HG03060 (cell line): ENCODE measurements around the gene BACE2.
"Not testable (repeated sequence)": the region's sequence is repeated elsewhere in the genome, so short reads cannot be mapped to it uniquely, and the experiment has no call there.

Source experiments
- ATAC-seq: cut with Tn5 transposase; IDR thresholded peaks from one replicate; pipeline ENCODE4 v1.9.1; 2021; ENCODE audit warnings: low read depth, moderate number of reproducible peaks; ENCODE audit not compliant: unreplicated experiment

BACE2 gene

DNA sequence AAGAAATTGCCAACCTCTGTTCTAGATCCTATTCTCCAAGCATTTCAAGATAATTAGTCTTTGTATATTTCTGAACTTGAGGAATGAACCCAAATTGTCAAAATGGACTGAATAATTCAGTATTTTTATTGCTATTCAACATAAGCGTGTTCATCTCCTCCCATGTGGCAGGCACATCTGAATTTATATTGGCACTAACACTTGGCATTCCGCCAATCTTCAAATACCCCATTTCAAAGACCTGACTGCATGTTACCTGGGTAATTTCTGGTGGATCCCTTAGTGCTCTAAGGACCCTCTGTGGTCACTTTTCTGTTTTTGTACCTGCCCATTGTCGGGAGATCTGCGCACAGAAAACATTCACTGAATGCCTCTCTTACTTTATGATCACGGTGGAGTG, 66.6 kb downstream of the BACE2 start:
- no peak for ATAC-seq

DNA sequence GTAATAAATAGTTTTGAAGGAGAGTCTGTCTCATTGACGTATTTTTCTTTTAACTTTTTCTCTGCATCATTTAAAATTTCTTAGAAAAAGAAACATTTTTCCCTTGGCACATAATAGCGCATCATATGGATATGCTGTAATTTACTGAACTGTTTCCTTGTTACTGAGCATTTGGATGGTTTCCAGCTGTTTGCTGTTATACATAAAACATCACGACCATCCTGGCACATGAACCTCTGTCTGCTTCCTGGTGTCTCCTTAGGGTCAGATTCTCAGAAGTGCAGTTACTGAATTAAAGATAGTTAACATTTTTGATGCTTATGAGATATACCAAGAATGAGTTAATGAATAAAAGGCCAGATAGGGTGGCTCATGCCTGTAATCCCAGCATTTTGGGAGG, 67.2 kb downstream of the BACE2 start:
- no peak for ATAC-seq

DNA sequence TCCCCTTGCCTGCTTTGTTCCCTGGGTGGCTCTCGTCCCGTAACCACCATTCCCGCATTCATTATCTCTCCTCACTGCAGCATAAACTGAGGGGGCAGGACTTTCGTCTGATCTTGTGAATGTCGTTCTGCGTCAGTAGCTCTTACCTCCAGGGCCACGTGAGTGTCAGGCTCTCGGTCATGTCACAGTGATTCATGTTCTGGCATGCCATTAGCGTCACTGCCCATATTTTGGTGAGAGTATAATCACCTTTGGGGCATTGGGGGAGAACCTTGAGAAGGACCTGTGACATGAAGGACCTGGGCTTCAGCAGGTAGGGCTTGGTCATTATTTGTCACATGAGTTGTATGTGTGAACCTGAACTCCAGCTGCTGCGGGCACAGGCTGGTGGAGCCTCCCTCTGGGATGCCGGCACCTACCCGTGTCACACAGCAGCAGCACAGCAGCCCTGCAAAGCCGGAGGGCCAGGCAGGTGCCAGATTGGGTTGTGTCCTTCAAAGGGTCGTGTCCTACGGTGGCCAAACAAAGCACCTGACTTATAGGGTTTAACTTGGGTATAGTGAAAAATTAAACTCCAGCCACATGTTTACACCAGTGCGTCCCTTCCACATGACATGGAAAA, 68.5 kb downstream of the BACE2 start:
- no peak for ATAC-seq

DNA sequence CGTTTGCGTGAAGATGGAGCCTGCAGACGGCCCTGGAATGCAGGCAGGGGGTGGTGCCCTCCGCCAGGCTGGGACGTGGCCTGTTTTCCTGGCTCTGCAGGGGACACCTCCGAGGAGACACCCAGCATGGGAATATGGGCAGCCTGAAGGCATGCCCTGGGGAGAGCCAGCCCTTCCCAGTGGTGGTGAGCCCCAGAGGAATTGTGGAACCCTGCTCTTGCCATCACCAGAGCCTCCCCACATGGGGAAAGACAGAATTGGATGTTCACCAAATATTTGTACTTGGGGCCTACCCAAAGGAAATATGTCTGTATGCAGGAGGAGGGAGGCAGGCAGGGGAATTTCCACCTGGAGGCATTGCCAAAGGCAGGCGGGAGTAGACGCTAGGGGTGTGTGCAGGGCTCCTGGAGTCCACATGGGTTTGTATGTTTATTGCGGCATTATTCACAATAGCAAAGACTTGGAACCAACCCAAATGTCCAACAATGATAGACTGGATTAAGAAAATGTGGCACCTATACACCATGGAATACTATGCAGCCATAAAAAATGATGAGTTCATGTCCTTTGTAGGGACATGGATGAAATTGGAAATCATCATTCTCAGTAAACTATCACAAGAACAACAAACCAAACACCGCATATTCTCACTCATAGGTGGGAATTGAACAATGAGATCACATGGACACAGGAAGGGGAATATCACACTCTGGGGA, 70.3 kb downstream of the BACE2 start:
- not testable (repeated sequence) for ATAC-seq

- ATAC-seq: no peak
These were observed 72.1 kb downstream of the BACE2 start for GRCh38 chr21:41240040-41240439.

- ATAC-seq: no peak
These were observed 73.4 kb downstream of the BACE2 start for GRCh38 chr21:41241341-41241740.

DNA sequence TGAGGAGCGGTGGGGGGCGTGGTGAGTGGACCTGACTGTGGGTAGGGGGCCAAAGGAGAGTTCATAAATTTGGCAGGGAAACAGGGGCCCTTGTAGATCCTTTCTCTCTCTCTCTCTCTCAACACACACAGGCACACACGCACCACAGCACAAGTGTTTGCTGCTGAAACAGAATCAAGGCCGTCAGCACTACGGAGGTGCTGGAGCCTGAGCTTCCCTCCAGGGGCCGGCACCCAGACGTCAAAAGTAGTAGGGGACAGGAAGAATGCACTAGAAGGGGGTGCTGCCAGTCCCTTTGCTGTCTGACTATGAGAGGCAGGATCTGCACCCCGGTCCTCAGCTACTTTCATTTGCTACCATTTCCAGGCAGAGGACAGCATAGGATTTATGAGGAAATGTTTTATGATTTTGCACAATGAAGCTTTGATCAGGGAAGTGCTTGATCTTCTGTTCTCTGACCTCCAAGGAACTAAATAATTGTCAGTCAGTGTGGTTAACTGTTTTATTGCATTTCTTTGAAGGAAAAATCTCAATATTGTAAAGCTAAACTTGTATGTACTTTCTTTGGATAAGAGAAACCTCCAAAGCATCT, 74.4 kb downstream of the BACE2 start:
- no peak for ATAC-seq

- no peak for ATAC-seq
These were observed 75.1 kb downstream of the BACE2 start for GRCh38 chr21:41243107-41243506.

DNA sequence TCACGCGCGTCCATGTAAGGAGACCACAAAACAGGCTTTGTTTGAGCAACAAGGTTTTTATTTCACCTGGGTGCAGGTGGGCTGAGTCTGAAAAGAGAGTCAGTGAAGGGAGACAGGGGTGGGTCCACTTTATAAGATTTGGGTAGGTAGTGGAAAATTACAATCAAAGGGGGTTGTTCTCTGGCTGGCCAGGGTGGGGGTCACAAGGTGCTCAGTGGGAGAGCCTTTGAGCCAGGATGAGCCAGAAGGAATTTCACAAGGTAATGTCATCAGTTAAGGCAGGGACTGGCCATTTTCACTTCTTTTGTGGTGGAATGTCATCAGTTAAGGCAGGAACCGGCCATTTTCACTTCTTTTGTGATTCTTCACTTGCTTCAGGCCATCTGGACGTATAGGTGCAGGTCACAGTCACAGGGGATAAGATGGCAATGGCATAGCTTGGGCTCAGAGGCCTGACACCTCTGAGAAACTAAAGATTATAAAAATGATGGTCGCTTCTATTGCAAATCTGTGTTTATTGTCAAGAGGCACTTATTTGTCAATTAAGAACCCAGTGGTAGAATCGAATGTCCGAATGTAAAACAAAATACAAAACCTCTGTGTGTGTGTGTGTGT, 76.4 kb downstream of the BACE2 start:
- ATAC-seq: not testable (repeated sequence)

DNA sequence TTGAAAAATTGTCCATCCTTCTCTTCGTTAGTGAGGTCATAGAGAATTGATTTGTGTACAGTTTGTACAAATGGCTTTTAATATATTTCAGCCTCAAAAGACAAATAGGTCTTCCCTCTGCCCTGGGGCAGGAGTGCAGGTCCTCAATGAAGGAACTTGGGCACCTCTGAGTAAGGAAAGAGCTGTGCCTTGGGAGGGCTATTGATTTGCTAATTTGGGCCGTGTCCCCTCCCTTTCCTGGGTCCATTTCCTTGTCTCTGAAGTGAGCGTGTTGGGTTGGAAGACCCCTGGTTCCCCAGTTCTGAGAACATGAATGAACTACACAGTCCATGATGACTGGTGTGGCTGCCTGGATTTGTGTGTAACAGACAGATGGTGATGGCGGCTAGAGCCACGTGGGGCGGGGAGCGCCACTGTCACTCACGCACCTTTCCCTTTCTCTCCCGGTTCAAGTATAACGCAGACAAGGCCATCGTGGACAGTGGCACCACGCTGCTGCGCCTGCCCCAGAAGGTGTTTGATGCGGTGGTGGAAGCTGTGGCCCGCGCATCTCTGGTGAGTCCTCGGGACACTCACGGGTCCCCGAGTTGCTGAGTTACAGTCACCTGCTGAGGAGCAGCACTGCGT, 77.7 kb downstream of the BACE2 start:
- no peak for ATAC-seq

GRCh38 chr21:41246808-41247207, 78.8 kb downstream of the BACE2 start:
- ATAC-seq: no peak

GRCh38 chr21:41247561-41248545, 79.9 kb downstream of the BACE2 start:
- ATAC-seq: no peak

- ATAC-seq: no peak
These were observed 81.5 kb downstream of the BACE2 start for GRCh38 chr21:41249476-41249875.

DNA sequence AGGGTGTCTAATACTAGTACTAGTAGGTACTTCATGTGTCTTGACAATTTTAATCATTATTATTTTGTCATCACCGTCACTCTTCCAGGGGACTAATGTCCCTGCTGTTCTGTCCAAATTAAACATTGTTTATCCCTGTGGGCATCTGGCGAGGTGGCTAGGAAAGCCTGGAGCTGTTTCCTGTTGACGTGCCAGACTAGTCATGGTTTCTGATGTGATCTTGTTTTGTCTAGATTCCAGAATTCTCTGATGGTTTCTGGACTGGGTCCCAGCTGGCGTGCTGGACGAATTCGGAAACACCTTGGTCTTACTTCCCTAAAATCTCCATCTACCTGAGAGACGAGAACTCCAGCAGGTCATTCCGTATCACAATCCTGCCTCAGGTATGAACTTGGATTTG, 82.6 kb downstream of the BACE2 start:
- ATAC-seq: no peak

GRCh38 chr21:41251961-41252642, 84.1 kb downstream of the BACE2 start:
- ATAC-seq: no peak

GRCh38 chr21:41254090-41254700, 86.2 kb downstream of the BACE2 start:
- ATAC-seq: no peak

- ATAC-seq: no peak
These were observed 87.2 kb downstream of the BACE2 start for GRCh38 chr21:41255190-41255589.

DNA sequence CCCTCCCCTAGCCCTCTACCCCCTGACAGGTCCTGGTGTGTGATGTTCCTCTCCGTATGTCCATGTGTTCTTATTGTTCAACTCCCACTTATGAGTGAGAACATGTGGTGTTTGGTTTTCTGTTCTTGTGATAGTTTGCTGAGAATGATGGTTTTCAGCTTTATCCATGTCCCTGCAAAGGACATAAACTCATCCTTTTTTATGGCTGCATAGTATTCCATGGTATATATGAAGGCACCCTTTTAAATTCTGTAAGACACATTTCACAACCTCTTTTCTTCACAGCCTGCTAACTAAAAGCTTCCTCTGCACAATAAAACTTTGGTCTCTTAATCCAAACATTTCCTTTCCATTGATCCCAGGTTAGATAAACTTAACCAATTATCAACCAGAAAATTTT, 88.3 kb downstream of the BACE2 start:
- ATAC-seq: not testable (repeated sequence)
